Lower lobe of right lung (tissue), 2 donors: ENCODE data around the gene TXNL4B. TPM values are rescaled to one million over a fixed set of nuclear protein-coding genes. Genes with fewer than 3 reads are reported as not detected.

Experiments
- ATAC-seq, 2 donors: fragments of 200-7000 bp; cut with Tn5 transposase; one replicate each; pipeline ENCODE4 v1.9.1; 2020 to 2022; ENCODE audit warnings: mild to moderate bottlenecking in 2 of 2, moderate library complexity in 2 of 2
- DNase-seq: peaks from one replicate; pipeline ENCODE4 v3.0.0-alpha.2; 2020
- H3K27ac ChIP-seq: fragments of 200-600 bp; one replicate; pipeline ENCODE4 v1.8.0; 2022
- H3K27me3 ChIP-seq: fragments of 200-600 bp; one replicate; pipeline ENCODE4 v1.8.0; 2022; ENCODE audit warnings: low read depth
- H3K36me3 ChIP-seq: fragments of 200-600 bp; one replicate; pipeline ENCODE4 v1.8.0; 2022; ENCODE audit warnings: mild to moderate bottlenecking
- H3K4me1 ChIP-seq: fragments of 200-600 bp; one replicate; pipeline ENCODE4 v1.8.0; 2022
- H3K4me3 ChIP-seq: fragments of 200-600 bp; one replicate; pipeline ENCODE4 v1.8.0; 2022; ENCODE audit warnings: mild to moderate bottlenecking
- H3K9me3 ChIP-seq: fragments of 200-600 bp; one replicate; pipeline ENCODE4 v1.8.0; 2022
- intact Hi-C: fragments of 100-400 bp; cut with DNase I; formaldehyde crosslinking; loops from one replicate; pipeline ENCODE4 v1.11.0; 2022
- total RNA-seq: library from RNA; stranded (reverse); fragmentation: NEBNext Ultra II Directional; extraction: Animal tissue kit (Norgen Biotek cat#: 25700); gene quantifications from one replicate; pipeline ENCODE4 v1.2.1, GENCODE V29; 2021
- TF ChIP-seq, protein P1 (sequence below): fragments of 200-600 bp; IDR thresholded peaks from one replicate; pipeline ENCODE4 v1.8.0; 2022; ENCODE audit warnings: antibody characterized with exemption, mild to moderate bottlenecking
- donor health status: DM: no; HTN: yes; CAD: no; lungs with severe emphysema.

Gene TXNL4B
- total RNA-seq, 1 donor from 2014 or later: 14.4 TPM

DNA sequence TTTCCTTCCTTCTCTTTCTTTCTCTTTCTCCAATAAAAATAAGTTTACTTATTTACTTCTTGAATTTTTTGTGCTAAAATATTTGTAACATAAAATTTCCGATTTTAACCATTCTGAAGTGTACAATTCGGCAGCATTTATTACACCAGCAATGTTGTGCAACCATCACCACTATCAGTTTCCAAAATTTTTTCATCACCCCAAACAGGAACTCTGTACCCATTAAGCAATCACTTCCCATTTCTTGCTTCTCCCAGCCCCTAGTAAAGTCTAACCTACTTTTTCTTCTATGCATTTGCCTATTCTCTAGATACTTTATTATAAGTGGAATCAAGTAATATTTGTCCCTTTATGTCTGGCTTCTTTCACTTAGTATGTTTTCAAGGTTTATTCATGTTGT, 41.6 kb downstream of the TXNL4B start:
- no peak for DNase-seq
- Histone ChIP-seq H3K36me3 (no peaks in the 10 kb centered on the region), H3K4me1 (peaks cover 17% of the 10 kb centered on the region), H3K27me3 (no peaks in the 10 kb centered on the region), H3K27ac (no peak overlapping the region), H3K4me3 (no peak overlapping the region), H3K9me3 (peaks cover 12% of the 10 kb centered on the region)
- TF ChIP-seq, protein P1, sequence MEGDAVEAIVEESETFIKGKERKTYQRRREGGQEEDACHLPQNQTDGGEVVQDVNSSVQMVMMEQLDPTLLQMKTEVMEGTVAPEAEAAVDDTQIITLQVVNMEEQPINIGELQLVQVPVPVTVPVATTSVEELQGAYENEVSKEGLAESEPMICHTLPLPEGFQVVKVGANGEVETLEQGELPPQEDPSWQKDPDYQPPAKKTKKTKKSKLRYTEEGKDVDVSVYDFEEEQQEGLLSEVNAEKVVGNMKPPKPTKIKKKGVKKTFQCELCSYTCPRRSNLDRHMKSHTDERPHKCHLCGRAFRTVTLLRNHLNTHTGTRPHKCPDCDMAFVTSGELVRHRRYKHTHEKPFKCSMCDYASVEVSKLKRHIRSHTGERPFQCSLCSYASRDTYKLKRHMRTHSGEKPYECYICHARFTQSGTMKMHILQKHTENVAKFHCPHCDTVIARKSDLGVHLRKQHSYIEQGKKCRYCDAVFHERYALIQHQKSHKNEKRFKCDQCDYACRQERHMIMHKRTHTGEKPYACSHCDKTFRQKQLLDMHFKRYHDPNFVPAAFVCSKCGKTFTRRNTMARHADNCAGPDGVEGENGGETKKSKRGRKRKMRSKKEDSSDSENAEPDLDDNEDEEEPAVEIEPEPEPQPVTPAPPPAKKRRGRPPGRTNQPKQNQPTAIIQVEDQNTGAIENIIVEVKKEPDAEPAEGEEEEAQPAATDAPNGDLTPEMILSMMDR: no peak
- intact Hi-C loops: no loop called here
- peak in 1 of 2 donors; percentile 59 for ATAC-seq

DNA sequence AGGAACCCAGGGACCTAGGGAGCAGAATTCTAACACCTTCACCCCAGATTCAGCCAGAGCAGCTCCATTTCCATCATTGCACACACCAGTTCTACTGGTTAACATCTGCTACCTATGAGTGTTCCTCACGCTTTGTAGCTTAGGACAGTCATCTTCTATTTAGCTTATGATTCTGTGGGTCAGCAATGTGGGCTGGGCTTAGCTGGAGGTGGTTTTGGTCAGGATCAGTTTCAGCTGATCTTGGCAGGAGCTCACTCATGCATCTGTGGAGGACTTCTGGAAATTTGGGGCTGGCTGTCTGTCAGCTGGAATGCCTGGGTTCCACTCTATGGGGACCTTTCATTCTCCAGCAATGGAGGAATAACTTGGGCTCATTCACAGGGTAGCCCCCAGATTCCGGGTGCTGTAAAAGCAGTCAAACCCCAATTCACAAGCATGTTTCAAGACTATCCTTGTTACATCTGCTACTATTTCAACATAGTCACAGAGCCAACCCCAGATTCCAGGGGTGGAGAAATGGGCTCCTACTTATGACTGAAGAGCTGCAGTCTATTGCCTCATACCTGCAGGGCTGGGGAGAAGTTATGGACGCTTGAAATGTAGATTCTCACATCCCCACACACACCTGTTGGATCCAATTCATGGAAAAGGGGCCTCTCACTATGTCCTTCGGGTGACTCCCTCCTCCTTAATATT, 42.5 kb downstream of the TXNL4B start:
- H3K36me3 ChIP-seq: no peaks in the 10 kb centered on the region
- TF ChIP-seq, protein P1: no peak
- DNase-seq (no peak), ATAC-seq (peak; percentile 74 to 80)
- intact Hi-C loops: no loop called here
- no peaks in the 10 kb centered on the region for H3K27me3 ChIP-seq
- peaks cover 12% of the 10 kb centered on the region for H3K9me3 ChIP-seq
- H3K4me3 ChIP-seq: no peak overlapping the region
- H3K27ac ChIP-seq: no peak overlapping the region
- peaks cover 17% of the 10 kb centered on the region for H3K4me1 ChIP-seq

DNA sequence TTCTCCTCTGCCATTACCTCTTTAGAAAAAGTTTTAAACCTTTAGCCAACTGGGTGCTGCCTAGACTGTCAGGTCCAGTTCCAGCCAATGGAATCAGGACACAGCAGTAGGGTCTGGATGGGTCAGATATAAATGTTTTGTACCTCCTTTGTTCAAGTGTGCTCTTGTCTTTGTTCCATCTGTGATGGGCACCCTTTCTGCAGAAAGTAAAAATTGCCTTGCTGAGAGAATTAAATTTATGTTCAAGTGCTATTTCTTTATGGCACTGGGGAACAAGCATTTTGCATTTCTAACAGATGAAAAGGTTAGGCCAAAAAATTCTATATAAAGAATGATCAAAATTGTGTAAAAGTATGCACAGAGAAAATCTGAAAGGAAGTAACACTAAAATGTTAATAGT, 44.3 kb downstream of the TXNL4B start:
- H3K36me3 ChIP-seq: no peaks in the 10 kb centered on the region
- H3K27me3 ChIP-seq: no peaks in the 10 kb centered on the region
- DNase-seq: no peak
- TF ChIP-seq, protein P1: no peak
- intact Hi-C loops: no loop called here
- H3K27ac ChIP-seq: no peak overlapping the region
- H3K4me1 ChIP-seq: peaks cover 17% of the 10 kb centered on the region
- H3K4me3 ChIP-seq: no peak overlapping the region
- ATAC-seq: no peak
- H3K9me3 ChIP-seq: peaks cover 12% of the 10 kb centered on the region

DNA sequence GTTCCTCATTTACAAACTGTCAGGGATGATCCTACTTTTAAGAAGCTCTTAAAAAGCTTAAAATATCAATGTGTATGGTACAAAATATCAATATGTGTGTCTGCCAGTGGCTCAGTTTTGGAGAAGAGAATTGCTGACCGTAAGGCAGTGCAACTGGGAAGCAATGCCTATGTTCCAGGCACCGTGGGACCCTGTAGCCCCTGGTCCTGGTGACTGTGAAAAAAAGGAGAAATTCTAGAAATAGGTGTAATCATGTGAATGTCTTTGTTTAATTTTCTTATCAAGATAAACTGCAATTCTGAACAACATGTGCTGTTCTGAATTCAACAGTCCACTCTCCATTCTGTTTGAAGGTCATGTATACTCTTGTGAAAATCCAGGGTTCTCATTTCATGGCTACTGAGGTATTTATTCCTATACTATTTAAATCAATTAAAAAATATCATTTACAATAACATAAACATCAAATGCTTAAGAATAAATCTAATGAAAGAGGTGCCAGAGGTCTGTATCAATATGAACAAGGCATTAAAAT, 48.5 kb downstream of the TXNL4B start:
- intact Hi-C loops: no loop called here
- Histone ChIP-seq H3K27ac (no peak overlapping the region), H3K4me1 (peaks cover 9% of the 10 kb centered on the region), H3K36me3 (peaks cover 10% of the 10 kb centered on the region), H3K9me3 (peaks cover 11% of the 10 kb centered on the region), H3K27me3 (no peaks in the 10 kb centered on the region), H3K4me3 (no peak overlapping the region)
- TF ChIP-seq, protein P1: no peak
- DNase-seq: no peak
- ATAC-seq: no peak

DNA sequence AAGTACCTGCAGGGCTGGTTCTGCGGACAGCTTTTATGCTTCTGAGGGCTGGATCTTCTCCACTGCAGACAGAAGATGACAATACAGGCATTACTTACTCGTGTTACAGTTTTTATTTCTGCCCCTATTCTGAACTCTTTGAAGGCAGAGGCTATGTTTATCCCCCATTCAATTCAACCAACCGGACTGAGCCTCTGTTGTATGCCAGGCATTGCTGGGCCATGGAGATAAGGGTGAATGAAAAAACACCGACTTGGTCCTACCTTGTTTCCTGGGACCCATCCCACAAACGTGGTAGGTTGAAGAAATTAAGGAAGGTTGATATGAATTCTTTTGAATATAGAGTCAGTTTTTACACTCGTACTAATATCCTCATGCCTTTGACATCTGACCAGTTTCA, 49.1 kb downstream of the TXNL4B start:
- no peak for ATAC-seq
- Histone ChIP-seq H3K27ac (no peak overlapping the region), H3K36me3 (peaks cover 10% of the 10 kb centered on the region), H3K9me3 (peaks cover 5% of the 10 kb centered on the region), H3K4me1 (peaks cover 9% of the 10 kb centered on the region), H3K27me3 (no peaks in the 10 kb centered on the region), H3K4me3 (no peak overlapping the region)
- no peak for DNase-seq
- intact Hi-C loops: no loop called here
- TF ChIP-seq, protein P1: no peak
